ENCODE measurements around the gene INAFM1.
A peak's percentile ranks its signal among the peaks of the same experiment; 100 is the strongest.
"Not testable (repeated sequence)": the region's sequence is repeated elsewhere in the genome, so short reads cannot be mapped to it uniquely, and the experiment has no call there.

Gene INAFM1

GRCh38 chr19:47241919-47242577 lies 32.6 kb upstream of the INAFM1 start:
- DNase-seq = no peak

- DNase-seq = no peak
These were observed 31.3 kb upstream of the INAFM1 start for GRCh38 chr19:47243364-47243775.

- DNase-seq = peak; percentile 52
These were observed 30.7 kb upstream of the INAFM1 start for GRCh38 chr19:47243776-47244547.

GRCh38 chr19:47247308-47247990 lies 27.2 kb upstream of the INAFM1 start:
- DNase-seq = no peak

GRCh38 chr19:47253016-47253415 lies 21.7 kb upstream of the INAFM1 start:
- not testable (repeated sequence) for DNase-seq

- DNase-seq = no peak
These were observed 21.2 kb upstream of the INAFM1 start for GRCh38 chr19:47253467-47253881.

GRCh38 chr19:47253970-47254369 lies 20.7 kb upstream of the INAFM1 start:
- no peak for DNase-seq

- DNase-seq = peak; percentile 24
These were observed 18.6 kb upstream of the INAFM1 start, which contains the start of gene CCDC9 for GRCh38 chr19:47255879-47256692. TSS of gene CCDC9 (plus strand) at chr19:47256525. CDS start at chr19:47258401, 1,876 bp downstream.

- DNase-seq = peak; percentile 84
These were observed 17.8 kb upstream of the INAFM1 start for GRCh38 chr19:47256693-47257410.

- DNase-seq = no peak
These were observed 17.1 kb upstream of the INAFM1 start for GRCh38 chr19:47257411-47258169.

- no peak for DNase-seq
These were observed 16.3 kb upstream of the INAFM1 start for GRCh38 chr19:47258434-47258833.

- DNase-seq = no peak
These were observed 15.7 kb upstream of the INAFM1 start for GRCh38 chr19:47258895-47259555.

GRCh38 chr19:47260476-47260875 lies 14.2 kb upstream of the INAFM1 start:
- no peak for DNase-seq

GRCh38 chr19:47261946-47262793 lies 12.5 kb upstream of the INAFM1 start:
- DNase-seq = not testable (repeated sequence)

GRCh38 chr19:47264629-47265028 lies 10.1 kb upstream of the INAFM1 start:
- DNase-seq = no peak

- no peak for DNase-seq
These were observed 8.2 kb upstream of the INAFM1 start for GRCh38 chr19:47266401-47266941.

GRCh38 chr19:47267350-47267759 lies 7.3 kb upstream of the INAFM1 start:
- DNase-seq = no peak

GRCh38 chr19:47268028-47268427 lies 6.7 kb upstream of the INAFM1 start:
- DNase-seq = no peak

- DNase-seq = no peak
These were observed 5.1 kb upstream of the INAFM1 start for GRCh38 chr19:47269596-47269995.
